Upper lobe of right lung (tissue), 1 donor: ENCODE data around the gene NPFFR2. TPM values are rescaled to one million over a fixed set of nuclear protein-coding genes. Genes with fewer than 3 reads are reported as not detected.

Experiments
- ATAC-seq: fragments of 200-7000 bp; cut with Tn5 transposase; one replicate; pipeline ENCODE4 v1.9.1; 2020; ENCODE audit warnings: mild to moderate bottlenecking, moderate library complexity
- DNase-seq: peaks from one replicate; pipeline ENCODE4 v3.0.0-alpha.2; 2020
- H3K27ac ChIP-seq: fragments of 200-600 bp; one replicate; pipeline ENCODE4 v1.8.0; 2022
- H3K27me3 ChIP-seq: fragments of 200-600 bp; one replicate; pipeline ENCODE4 v1.8.0; 2022; ENCODE audit warnings: mild to moderate bottlenecking
- H3K36me3 ChIP-seq: fragments of 200-600 bp; one replicate; pipeline ENCODE4 v1.8.0; 2022
- H3K4me1 ChIP-seq: fragments of 200-600 bp; one replicate; pipeline ENCODE4 v1.8.0; 2022
- H3K4me3 ChIP-seq: fragments of 200-600 bp; one replicate; pipeline ENCODE4 v1.8.0; 2022; ENCODE audit warnings: mild to moderate bottlenecking
- H3K9me3 ChIP-seq: fragments of 200-600 bp; one replicate; pipeline ENCODE4 v1.8.0; 2022
- intact Hi-C: fragments of 100-400 bp; cut with DNase I; formaldehyde crosslinking; loops from one replicate; pipeline ENCODE4 v1.11.0; 2022
- total RNA-seq: library from RNA; stranded (reverse); fragmentation: NEBNext Ultra II Directional; extraction: Animal tissue kit (Norgen Biotek cat#: 25700); gene quantifications from one replicate; pipeline ENCODE4 v1.2.1, GENCODE V29; 2021
- TF ChIP-seq, protein P1 (sequence below): fragments of 200-600 bp; IDR thresholded peaks from one replicate; pipeline ENCODE4 v1.8.0; 2022; ENCODE audit warnings: antibody characterized with exemption
- donor health status: DM: no; HTN: yes; CAD: no; lungs with severe emphysema.

Gene NPFFR2
- total RNA-seq, 1 donor from 2014 or later: not detected

- Histone ChIP-seq H3K9me3 (no peaks in the 10 kb centered on the region), H3K27me3 (no peaks in the 10 kb centered on the region), H3K4me1 (no peaks in the 10 kb centered on the region), H3K4me3 (no peak overlapping the region), H3K36me3 (no peaks in the 10 kb centered on the region), H3K27ac (no peak overlapping the region)
- intact Hi-C loops: no loop called here
- DNase-seq (no peak), ATAC-seq (no peak)
- TF ChIP-seq, protein P1, sequence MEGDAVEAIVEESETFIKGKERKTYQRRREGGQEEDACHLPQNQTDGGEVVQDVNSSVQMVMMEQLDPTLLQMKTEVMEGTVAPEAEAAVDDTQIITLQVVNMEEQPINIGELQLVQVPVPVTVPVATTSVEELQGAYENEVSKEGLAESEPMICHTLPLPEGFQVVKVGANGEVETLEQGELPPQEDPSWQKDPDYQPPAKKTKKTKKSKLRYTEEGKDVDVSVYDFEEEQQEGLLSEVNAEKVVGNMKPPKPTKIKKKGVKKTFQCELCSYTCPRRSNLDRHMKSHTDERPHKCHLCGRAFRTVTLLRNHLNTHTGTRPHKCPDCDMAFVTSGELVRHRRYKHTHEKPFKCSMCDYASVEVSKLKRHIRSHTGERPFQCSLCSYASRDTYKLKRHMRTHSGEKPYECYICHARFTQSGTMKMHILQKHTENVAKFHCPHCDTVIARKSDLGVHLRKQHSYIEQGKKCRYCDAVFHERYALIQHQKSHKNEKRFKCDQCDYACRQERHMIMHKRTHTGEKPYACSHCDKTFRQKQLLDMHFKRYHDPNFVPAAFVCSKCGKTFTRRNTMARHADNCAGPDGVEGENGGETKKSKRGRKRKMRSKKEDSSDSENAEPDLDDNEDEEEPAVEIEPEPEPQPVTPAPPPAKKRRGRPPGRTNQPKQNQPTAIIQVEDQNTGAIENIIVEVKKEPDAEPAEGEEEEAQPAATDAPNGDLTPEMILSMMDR: no peak
Measured at GRCh38 chr4:72011906-72012305, 19.9 kb upstream of the NPFFR2 start.

DNA sequence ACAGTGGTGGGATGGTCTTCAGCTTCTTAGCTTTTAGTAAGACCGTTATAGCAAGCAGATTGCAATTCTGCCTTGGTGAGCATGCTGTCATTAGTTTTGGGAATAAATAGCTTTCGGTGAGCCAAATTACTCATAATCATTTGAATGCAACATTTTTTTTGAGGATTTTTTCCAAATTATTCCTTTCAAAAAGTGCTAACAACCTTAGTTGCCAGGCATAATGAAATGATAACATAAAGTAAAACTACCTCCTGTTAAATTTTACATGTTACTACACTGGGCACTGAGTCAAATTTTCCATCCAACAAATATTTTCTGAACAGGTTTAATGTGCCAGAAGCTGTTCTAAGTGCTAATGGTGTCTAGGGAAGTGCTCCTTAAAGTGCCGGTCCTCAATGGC lies 15.8 kb upstream of the NPFFR2 start:
- H3K27ac ChIP-seq: no peak overlapping the region
- TF ChIP-seq, protein P1: no peak
- intact Hi-C loops: no loop called here
- H3K36me3 ChIP-seq: no peaks in the 10 kb centered on the region
- no peak for DNase-seq
- H3K4me1 ChIP-seq: no peaks in the 10 kb centered on the region
- no peak for ATAC-seq
- H3K27me3 ChIP-seq: no peaks in the 10 kb centered on the region
- no peak overlapping the region for H3K4me3 ChIP-seq
- H3K9me3 ChIP-seq: no peaks in the 10 kb centered on the region

DNA sequence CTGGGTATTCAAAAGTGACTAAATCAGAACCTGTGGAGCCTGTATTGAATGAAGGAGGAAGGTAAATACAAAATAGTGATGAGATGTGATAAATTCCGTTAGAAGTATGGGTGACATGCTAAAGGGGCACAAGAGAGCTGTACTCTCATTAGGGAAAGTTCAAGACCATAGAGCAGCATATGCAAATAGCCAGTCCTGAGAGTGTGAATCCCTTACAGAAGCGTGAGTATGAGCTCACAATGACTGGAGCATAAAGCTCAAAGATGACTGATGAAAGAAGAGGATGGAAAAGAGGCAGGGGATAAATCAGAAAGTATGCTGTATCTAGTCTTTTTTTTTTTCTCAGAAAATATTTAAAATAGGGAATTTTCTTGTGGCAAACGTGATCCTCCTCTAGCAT lies 12.1 kb upstream of the NPFFR2 start:
- no peak overlapping the region for H3K27ac ChIP-seq
- ATAC-seq (no peak), DNase-seq (no peak)
- H3K36me3 ChIP-seq: no peaks in the 10 kb centered on the region
- no peaks in the 10 kb centered on the region for H3K9me3 ChIP-seq
- H3K4me3 ChIP-seq: no peak overlapping the region
- H3K4me1 ChIP-seq: no peaks in the 10 kb centered on the region
- H3K27me3 ChIP-seq: no peaks in the 10 kb centered on the region
- TF ChIP-seq, protein P1: no peak
- intact Hi-C loops: no loop called here

GRCh38 chr4:72022553-72022952 lies 9.2 kb upstream of the NPFFR2 start:
- no peaks in the 10 kb centered on the region for H3K9me3 ChIP-seq
- ATAC-seq (no peak), DNase-seq (no peak)
- no peaks in the 10 kb centered on the region for H3K36me3 ChIP-seq
- intact Hi-C loops: no loop called here
- H3K4me1 ChIP-seq: no peaks in the 10 kb centered on the region
- H3K4me3 ChIP-seq: no peak overlapping the region
- TF ChIP-seq, protein P1: no peak
- H3K27me3 ChIP-seq: no peaks in the 10 kb centered on the region
- no peak overlapping the region for H3K27ac ChIP-seq

DNA sequence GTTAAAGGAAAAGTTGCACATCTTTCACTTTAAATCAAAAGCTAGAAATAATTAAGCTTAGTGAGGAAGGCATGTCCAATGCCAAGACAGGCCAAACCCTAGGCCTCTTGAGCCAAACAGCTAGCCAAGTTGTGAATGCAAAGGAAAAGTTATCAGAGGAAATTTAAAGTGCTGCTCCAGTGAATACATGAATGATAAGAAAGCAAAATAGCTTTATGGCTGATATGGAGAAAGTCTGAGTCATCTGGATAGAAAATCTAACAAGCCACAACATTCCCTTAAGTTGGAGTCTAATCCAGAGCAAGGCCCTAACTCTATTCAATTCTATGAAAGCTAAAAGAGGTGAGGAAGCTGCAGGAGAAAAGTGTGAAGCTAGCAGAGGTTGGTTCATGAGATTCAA lies 23.8 kb downstream of the NPFFR2 start:
- intact Hi-C loops: no loop called here
- no peaks in the 10 kb centered on the region for H3K27me3 ChIP-seq
- H3K4me3 ChIP-seq: no peak overlapping the region
- ATAC-seq (no peak), DNase-seq (no peak)
- H3K4me1 ChIP-seq: no peaks in the 10 kb centered on the region
- TF ChIP-seq, protein P1: no peak
- H3K36me3 ChIP-seq: no peaks in the 10 kb centered on the region
- H3K27ac ChIP-seq: no peak overlapping the region
- H3K9me3 ChIP-seq: no peaks in the 10 kb centered on the region

DNA sequence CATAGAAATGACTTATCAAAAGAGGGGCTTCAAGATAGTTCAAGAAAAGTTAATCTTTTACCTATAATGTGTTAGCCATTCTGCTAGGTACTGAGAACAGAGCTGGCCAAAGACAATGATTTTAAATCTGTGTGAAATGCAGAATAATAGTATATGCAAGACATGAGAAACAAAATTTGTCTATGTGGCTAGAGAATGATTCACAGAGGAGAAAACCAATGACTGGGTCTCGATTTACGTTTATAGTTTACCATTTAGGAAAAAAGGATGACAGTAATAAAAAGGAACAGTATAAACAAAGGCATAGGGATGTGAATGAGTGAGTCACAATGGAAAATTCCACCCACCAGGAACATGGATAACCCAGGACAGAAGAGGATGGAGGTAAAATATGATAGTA lies 31.9 kb downstream of the NPFFR2 start:
- Histone ChIP-seq H3K9me3 (no peaks in the 10 kb centered on the region), H3K27ac (no peak overlapping the region), H3K4me3 (no peak overlapping the region), H3K36me3 (no peaks in the 10 kb centered on the region), H3K27me3 (no peaks in the 10 kb centered on the region), H3K4me1 (no peaks in the 10 kb centered on the region)
- TF ChIP-seq, protein P1: no peak
- ATAC-seq (no peak), DNase-seq (no peak)
- intact Hi-C loops: no loop called here
